GM21367 (cell line): ENCODE measurements around the gene CLDN3.
"Not testable (repeated sequence)": the region's sequence is repeated elsewhere in the genome, so short reads cannot be mapped to it uniquely, and the experiment has no call there.

Experiments
- ATAC-seq: cut with Tn5 transposase; IDR thresholded peaks from one replicate; pipeline ENCODE4 v1.9.1; 2021; ENCODE audit not compliant: unreplicated experiment

The CLDN3 gene

DNA sequence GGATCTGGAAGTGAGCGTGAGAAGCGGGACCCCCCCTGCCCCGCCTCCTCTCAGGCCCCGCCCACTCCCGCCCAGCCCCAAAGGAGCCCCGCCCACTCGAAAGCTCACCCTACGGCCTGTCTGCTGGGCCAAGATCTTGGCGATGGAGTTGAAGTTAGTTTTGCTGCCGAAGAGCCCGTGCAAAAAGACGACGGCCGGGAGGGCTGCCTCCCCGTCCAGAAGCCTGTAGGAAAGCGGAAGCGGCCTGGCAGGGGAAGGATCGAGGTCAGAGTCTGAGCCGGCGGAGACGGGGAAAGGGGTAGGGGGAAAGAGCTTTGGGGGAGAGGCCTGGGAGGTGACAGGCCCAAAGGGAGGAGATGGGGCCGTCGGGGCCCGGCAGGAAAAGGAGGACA lies 31.9 kb downstream of the CLDN3 start:
- ATAC-seq = no peak

DNA sequence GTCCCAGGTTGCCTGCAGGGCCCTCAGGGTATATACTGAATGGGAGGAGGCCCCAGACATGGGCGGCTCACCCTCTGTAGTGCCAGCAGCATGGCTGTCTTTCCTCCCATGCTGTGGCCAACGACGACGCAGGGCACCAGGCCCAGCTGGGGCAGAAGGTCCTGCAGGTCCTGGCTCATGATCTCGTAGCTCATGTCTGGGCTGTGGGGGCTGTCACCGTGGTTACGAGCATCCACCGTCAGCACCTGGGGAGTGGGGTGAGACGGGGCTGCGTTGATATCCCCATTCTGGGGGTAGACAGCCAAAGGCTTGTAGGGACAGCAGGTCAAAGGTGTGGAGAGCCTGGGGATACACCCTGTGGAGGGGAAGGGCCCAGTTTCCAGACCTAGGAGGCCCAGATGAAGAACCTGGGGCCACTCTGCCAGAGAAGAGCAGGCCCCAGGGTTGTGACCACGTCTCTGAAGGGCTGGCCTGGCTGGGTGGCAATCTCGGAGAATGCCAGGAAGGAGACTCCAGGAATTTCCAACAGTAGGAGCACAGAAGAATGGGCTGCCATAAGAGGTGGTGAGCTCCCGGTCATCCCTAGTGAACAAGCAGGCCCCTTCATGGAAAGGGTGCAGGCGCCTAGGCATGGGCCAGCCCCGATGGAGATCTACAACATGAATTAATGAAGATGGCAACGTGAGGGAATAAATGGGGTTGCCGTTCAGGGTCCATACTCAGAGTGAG lies 32.4 kb downstream of the CLDN3 start:
- ATAC-seq = no peak

DNA sequence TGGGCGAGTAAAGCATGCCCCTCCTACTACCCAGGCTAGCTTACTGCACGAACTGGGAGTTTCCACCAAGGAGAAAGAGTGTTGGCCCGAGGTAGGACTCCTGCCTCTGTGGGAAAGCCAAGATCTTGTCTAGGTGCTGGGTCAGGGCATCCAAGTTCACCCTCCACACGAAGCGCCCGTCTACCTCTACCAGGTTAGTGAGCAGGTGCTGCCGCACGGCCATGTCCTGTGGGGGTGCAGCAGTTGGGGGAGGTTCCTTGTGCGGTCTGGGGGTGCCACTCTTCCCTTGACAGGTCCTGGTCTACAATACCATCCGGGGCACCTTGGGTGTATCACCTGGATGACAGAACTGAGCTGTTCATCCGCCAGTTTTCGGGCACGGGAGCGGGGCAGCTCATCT lies 33.2 kb downstream of the CLDN3 start:
- ATAC-seq = no peak

DNA sequence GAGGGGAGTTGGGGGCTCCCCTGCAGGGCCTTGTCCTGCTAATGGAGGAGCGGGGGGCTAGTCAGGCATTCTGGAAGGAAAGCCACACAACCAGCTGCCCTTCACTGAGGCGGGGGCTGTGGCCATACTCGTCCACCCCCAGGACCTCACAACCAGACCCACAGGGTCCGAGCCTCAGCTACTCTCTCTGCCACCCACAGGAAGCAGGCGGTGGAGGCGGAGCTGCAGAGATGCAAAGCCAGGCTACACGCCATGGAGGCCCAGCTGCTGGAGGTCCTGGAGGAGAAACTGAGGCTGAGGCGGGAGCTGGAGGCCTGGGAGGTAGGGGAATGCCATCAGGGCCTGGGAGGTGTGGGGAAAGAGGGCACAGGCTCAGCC lies 34.6 kb downstream of the CLDN3 start:
- no peak for ATAC-seq

DNA sequence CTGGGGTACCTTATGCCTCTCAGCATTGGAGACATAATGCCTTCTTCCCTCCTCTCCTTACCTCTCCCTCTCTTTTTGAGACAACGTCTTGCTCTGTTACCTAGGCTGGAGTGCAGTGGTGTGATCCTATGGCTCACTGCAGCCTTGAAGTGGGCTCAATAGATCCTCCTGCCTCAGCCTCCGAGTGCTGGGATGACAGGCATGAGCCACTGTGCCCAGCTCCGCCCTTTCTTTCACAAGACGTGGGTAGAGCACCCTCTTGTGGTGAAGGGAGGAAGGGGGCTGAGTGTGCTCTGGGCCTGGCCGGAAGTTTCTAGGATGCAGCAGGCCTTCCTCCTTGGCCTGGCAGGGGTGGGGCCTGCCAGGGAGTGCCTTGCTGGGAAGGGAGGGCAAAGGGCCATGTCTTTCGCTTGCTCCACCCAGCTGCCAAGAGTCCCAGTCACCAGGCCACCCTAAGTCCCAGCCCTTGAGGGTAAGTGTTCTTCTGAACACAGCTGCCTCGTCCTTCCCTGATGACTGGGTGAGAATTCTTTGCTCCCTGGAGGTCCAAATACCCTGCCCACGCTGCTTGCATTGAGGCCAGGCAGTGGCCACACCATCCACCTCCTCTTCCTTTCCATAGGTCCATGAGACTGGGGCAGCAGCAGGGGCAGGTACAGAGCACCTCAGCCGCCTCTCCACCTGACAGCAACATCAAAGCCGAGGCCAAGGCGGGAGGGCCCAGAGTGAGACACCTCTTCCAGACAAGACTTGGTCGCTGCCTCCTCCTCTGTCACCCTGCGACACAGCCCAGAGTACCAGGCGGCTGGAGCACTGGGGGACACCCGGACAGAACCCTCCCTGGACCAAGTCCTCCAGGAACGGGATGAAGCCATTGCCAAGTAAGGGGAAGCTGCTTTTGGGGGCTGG lies 35.2 kb downstream of the CLDN3 start:
- ATAC-seq = no peak

DNA sequence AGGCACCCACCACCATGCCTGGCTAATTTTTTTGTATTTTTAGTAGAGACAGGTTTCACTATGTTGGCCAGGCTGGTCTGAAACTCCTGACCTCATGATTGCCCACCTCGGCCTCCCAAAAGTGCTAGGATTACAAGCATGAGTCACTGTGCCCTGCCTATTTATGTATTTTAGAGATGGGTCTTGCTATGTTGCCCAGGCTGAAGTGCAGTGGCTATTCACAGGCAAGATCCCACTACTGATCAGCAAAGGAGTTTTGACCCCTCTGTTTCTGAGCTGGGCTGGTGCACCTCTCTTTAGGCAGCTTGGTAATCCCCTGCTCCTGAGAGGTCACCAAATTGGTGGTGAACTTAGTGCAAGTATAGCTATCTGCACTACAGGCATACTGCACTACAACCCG lies 37.7 kb downstream of the CLDN3 start:
- no peak for ATAC-seq

DNA sequence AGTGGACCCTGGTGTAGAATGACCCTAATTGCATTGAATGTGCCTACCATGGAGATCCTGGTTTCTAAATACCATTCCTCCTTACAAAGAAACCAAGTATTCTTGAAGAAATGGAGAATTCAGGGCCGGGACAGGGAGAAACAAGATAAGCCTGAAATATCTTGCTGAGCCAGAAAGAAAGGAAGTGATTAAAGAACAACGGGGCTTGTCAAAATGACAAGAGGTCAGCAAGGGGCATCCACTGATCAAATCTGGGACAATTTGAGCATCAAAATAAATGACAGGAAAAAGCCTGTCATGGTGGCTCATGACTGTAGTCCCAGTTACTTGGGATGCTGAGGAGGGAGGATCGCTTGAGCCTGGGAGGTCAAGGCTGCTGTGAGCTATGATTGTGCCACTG lies 39.6 kb downstream of the CLDN3 start:
- ATAC-seq = no peak

DNA sequence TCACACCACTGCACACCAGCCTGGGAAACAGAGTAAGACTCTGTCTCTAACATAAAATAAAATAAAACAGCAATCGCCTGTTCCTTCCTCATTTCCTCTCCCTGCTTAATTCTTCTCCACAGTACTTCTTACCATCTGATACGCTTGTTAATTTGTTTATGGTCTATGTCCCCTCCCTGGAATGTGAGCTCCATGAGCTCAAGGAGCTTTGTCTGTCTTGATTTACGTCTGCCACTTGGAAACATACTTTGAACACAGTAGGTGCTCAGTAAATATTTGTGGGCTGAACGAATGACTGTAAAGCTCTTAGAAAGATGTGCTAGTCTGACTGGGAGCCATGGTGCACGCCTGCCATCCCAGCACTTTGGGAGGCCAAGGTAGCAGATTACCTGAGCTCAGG lies 41.5 kb downstream of the CLDN3 start:
- ATAC-seq = no peak

DNA sequence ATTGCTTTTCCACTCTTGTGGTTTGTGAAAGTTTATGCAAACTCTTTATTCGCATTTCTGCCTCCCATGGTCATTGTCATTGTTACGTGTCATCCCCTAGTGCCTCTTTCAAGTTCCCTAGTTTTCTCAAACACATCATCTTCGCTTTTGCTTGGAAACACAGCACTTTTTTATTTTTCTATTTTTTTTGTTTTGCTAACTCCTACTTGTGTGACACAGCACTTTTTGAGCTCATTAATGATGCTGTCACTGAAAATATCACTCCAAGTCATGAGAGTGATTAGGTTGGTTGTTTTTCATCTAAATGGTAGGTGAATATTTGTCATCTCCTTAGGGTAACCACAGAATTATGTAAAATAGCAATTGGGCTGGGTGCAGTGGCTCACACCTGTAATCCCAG lies 42.1 kb downstream of the CLDN3 start:
- no peak for ATAC-seq

DNA sequence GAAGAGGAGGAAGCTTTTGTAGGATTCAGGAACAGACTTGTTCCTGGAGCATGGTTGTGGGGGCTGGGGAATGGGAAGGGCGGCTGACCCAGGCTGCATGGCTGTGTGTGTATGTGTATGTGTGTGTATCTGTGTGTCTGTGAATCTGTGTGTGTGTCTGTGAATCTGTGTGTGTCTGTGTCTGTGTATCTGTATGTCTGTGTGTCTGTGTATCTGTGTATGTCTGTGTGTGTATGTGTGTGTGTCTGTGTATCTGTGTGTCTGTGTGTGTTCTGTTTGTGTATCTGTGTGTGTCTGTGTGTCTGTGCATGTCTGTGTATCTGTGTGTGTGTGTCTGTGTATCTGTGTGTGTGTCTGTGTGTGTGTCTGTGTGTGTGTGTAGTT lies 44.0 kb downstream of the CLDN3 start:
- ATAC-seq = no peak

DNA sequence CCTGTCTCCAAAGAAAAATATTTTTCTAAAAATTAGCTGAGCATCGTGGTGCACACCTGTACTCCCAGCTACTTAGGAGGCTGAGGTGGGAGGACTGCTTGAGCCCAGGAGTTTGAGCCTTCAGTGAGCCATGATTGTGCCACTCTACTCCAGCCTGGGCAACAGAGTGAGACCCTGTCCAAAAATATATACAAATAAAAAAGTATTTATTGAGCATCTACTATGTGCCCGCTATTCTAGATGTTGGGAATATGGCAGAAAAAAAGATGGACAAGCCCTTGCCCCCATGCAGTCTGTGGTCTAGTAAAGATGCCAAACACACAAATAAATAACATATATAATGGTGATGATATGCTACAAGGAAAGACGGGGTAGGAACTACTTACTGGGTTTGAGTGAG lies 46.3 kb downstream of the CLDN3 start:
- ATAC-seq = no peak

DNA sequence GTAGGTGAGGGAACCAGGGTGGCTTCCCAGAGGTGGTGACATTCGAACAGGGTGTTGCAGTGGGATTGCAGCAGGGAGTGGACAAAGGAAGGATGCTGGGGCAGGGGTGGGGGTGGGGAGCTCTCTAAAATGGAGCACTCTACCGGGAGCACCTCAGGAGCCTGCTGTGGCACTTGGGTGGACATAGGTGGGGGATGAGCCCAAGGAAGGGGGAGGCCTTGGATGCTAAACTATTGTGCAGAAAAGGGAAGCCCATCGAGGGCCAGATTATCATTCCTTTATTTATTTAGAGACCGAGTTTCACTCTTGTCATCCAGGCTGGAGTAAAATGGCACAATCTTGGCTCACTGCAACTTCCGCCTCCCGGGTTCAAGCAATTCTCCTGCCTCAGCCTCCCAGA lies 47.3 kb downstream of the CLDN3 start:
- ATAC-seq = no peak

DNA sequence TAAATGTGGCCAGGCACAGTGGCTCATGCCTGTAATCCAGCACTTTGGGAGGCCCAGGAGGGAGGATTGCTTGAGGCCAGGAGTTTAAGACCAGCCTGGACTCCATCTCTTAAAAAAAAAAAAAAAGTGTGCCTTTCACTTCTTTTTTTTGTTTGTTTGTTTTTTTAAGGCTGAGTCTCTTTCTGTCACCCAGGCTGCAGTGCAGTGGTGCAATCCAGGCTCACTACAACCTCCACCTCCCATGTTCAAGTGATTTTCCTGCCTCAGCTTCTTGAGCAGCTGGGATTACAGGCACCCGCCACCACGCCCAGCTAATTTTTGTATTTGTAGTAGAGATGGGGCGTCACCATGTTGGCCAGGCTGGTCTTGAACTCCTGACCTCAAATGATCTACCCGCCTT lies 47.9 kb downstream of the CLDN3 start:
- not testable (repeated sequence) for ATAC-seq

DNA sequence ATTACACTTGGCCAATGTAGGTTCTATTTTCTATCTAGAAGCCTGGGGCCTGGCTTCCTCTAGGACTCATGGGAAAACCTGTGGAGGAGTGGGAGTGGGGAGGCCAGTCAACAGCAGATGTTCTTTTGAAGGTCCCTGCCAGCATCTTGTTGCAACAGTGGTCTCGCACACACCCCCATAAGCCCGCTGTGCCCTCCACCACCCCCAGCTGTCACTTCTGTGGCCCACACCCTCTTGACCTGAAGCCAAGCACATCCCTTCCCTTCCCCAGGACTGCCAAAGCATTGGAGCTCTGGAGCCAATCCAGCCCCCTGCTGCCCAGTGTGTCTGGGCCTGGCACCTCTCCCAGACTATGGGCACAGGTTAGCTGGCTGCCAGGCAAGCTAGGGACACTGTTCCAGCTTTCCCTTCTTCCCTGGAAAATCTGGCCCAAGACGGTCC lies 48.7 kb downstream of the CLDN3 start:
- no peak for ATAC-seq

DNA sequence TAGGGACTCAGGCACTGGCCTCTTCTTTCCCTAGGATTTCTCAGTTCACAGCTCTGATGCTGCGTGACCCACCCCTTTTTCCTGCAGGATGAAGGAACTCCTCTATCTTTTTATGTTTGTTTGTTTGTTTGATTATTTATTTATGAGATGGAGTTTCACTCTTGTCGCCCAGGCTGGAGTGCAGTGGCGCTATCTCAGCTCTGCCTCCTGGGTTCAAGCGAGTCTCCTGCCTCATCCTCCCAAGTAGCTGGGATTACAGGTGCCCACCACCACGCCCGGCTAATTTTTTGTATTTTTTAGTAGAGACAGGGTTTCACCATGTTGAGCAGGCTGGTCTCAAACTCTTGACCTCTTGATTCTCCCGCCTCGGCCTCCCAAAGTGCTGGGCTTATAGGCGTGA lies 49.6 kb downstream of the CLDN3 start:
- not testable (repeated sequence) for ATAC-seq

DNA sequence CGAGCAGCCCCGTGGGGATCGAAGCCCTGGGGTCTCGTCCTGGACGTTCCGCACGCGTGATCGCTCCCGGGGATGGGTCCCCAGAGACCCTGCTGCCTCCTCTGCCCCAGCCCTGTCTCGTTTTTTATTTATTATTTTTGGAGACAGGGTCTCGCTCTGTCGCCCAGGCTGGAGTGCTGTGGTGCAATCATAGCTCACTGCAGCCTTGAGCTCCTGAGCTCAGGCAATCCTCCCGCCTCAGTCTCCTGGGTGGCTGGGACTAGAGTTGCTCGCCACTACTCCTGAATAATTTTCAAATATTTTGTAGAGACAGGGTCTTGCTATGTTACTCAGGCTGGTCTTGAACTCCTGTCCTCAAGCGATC lies 50.3 kb downstream of the CLDN3 start:
- ATAC-seq = no peak
